Activated T-helper 1 cell treated with Interleukin-2 at 50 U/mL for 16 hours (primary cell): ENCODE results near the gene SLC35F1.
"Not testable (repeated sequence)": the region's sequence is repeated elsewhere in the genome, so short reads cannot be mapped to it uniquely, and the experiment has no call there.

Experiments used
- DNase-seq: peaks from one replicate; pipeline ENCODE4 v3.0.0-alpha.2; 2020; ENCODE audit warnings: low read depth

The SLC35F1 gene

DNA sequence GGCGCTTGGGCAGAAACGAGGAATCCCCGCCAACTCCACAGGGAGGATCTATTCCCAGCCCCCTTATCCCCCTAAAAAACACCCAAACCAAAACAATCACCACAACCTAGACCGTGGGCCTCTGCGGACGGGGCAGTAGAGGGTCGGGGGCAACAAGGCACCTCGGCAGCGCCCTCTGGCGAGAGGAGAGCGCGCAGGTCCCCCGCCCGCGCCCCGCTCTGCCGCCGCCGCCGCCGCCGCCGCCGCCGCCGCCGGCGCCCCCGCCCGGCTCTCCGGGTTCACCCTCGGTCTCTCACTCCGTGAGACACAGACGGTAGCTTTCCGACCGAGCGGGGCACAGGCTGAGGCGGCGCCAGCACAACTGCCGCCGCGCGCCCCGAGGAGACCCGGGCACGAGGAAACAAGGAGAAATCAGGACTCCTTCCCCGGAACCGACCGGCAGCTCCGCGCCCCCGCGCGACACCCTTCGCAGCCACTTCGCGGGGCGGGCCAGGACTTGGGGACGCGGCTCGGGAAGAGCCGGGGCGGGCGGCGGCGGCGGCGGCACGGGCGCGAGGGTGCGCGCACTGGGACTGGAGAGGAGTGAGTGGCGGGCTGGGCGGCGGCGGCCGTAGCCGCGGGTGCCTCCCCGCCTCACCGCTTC lies at the start of gene SLC35F1:
SLC35F1 (plus strand) TSS at position 307 of the 643 bp plus-strand sequence.
- DNase-seq = no peak

DNA sequence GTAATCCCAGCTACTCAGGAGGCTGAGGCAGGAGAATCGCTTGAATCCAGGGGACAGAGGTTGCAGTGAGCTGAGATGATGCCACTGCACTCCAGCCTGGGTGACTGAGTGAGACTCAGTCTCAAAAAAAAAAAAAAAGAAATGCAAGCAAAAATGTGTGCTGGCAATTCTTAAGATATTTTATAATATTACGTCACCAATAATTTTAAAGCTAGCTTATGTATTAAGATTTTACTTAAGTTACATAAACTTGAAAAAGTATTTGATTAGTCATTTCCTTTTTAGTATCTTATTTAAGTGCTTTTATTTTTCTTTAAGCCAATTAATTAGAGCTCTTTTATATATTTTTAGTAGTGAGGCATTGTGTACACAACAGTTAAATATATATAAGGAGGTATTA lies 48.5 kb upstream of the SLC35F1 start:
- DNase-seq = not testable (repeated sequence)

DNA sequence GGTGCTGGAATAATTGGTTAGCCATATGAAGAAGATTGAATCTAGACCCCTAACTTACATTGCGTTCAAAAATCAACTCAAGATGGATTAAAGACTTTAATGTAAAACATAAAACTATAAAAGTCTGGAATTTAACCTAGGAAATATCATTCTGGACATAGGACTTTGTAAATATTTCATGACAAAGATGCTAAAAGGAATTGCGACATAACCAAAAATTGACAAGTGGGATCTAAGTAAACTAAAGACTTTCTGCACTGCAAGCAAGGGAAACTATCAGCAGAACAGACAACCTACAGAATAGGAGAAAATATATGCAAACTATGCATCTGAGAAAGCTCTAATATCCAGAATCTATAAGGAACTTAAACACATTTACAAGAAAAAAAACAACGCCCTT lies 45.5 kb upstream of the SLC35F1 start:
- no peak for DNase-seq

DNA sequence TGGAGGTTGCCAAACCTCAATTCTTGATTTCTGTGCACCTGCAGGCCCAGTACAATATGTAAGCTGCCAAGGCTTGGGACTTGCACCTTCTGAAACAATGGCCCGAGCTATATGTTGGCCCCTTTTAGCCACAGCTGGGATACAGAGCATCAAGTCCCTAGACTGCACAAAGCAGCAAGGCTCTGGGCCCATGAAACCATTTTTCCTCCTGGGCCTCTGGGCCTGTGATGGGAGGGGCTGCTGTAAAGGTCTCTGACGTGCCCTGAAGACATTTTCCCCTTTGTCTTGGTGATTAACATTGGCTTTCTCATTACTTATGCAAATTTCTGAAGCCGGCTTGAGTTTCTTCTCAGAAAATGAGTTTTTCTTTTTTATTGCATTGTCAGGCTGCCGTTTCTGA lies 40.5 kb upstream of the SLC35F1 start:
- DNase-seq = no peak

DNA sequence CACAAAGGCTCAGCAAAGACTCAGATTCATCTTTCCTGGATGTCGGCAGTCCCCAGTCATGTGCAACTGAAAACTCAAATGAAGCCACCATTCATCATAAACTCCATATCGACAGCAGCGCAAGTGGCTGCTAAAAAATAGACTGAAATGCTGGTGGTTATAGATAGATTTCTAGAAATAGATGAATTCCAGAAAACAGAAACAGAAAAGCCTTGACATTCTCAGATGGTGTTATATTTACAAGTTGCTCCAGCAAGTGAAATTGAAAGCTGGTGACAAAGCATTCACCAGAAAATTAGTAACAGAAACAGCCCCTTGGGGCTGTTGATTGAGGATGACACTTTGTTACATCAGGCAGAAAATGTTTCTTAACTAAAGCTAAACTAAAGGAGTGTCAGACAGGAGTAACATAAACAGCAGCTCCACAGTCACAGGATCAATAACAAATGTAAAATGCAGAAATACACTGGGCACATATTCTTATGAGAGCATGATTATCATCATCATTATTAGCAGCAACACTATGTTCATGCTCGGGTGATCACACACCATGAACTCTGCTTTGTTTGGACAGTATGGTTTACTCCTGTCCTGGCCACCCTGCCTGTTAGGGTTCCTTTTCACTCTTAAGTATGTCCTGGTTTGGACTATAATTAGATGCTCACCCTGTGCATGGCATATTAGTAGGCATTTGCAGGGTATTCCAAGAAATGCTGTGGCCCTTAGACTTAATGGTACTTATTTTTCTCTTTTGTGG lies 36.4 kb upstream of the SLC35F1 start:
- no peak for DNase-seq

DNA sequence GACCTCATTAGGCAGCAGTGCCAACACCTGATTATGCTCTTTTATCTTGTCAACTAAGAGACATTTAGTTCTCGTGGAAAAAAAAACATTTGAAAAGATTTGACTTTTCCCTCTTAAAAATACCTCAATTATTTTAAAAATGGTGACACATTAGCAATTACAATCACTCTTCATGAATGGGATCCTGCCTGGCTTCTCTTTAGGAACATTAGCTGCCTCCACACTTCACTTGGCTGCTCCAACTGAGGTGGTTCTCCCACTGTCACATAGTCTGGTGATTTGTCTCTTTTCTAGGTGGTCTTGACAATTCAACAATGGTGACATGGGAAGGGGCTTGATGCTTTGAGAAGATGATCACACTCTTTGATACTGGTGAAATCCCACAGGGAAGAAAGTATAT lies 26.2 kb upstream of the SLC35F1 start:
- DNase-seq = no peak

DNA sequence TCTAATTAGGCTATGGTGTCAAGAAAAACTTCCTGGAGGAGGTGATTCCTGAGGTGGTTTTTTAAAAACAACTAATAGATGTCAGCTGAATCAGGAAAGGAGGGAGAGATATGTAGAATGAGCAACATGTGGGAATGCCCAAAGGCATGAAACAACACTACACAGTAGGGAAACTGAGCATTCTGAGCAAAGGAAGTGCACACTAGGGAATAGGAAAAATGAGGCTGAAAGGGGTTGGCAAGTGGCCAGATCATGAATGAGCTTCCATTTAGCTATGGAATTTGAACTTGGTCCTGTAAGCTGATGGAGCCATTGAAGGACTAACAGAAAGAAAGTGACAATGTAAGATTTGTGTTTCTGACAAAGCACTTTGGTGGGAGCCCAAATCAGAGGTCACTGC lies 16.9 kb upstream of the SLC35F1 start:
- no peak for DNase-seq

DNA sequence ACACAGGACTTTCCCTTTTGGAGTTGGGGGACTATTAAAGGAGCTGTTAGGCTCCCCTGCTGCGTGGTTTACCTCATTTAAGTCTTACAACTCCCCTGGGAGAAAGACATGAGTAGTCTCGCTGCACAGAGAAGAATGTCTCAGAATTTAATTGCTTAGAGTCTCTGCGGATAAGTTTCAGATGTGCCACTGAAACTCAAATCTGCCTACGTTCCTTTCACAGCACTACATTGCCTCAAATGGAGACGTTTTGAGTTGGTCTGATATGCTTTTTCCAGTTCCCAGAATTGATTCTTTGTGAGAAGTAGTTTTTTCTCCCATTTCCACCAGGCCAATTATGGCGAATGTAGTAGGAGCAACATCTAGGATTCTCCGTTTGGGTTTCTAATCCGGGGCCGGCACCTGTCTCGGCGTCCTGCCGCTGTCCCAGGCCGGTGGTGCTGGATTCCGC lies 532 bp upstream of the SLC35F1 start:
- DNase-seq = no peak

DNA sequence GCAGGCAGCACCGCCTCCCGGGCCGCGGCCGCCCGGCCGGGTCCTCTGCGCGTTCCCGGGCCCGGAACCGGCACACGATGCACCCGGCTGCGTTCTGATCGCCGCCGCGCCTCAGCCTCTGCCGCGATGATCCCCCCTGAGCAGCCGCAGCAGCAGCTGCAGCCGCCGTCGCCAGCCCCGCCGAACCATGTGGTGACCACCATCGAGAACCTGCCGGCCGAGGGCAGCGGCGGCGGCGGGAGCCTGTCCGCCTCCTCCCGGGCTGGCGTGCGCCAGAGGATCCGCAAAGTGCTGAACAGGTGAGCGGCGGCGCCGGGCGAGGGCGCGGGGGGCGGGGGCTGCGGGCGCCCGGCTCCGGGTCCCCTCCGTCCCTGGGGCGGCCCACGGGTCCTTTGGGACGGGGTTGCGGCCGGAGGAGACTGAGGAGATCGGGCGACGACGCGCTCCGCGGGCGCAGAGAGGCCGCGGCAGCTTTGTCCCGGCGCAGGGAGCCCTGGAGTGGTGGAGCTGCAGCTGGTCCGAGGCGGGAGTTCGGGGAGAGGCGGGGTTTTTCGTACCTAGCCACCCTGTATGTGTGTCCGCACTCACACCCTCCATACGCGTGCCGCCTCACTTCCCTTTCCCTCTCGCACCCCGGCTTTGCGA lies 659 bp downstream of the SLC35F1 start:
- no peak for DNase-seq

DNA sequence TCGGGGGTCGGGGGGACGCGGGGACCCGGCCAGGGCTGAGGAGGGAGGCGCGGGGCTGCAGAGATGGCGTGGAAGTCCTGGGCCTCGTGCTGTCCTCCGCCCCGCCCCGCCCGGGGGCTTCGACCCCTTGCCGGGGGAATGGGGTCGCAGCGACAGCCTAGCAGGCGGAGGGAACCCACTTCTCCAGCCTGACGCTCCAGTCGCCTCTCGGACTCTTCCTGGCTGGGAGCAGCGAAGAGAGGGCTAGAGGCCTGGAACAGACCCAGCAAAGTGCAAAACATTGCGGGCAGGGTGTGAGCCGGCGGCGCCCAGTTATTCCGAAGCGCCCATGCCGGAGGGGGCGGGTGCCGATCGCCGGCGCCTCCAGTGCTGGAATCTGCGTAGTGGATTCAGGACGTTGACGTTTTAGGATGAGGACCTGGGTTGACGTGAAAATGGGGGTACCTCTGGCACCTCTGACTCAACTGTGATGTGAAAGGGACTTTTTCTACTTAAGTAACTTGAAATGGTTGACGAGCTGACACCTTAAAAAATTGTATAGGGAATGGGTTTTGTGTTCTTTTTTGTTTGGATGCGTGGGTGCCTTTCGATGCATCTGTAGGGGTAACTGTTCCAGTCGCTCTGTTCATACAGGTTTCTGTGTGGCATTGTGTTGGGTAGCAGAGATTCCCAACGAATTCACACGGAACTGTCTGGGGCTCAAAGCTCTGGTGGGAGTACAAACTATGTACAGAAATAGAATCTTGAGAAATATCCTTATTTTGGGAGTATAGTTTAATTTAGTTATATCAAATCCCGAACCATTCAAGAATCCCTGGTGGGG lies 1.4 kb downstream of the SLC35F1 start:
- DNase-seq = no peak

DNA sequence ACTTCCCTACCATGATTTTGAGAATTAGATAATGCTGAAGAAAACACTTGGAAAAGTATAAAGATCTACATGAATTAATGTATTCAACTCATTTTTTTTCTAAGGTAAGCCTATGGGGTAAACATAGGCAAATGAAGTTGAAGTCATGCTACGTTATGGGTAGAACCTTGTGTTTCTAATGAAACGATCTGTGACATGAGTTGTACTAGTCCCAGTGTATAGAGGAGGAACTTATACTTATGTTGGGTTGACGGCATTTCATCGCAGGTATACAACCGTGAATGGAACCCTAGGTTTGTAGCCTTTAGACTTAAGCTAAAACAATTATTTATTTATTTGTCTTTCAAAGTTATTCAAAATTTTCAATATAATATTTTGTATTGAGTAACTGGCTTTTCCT lies 2.6 kb downstream of the SLC35F1 start:
- no peak for DNase-seq

DNA sequence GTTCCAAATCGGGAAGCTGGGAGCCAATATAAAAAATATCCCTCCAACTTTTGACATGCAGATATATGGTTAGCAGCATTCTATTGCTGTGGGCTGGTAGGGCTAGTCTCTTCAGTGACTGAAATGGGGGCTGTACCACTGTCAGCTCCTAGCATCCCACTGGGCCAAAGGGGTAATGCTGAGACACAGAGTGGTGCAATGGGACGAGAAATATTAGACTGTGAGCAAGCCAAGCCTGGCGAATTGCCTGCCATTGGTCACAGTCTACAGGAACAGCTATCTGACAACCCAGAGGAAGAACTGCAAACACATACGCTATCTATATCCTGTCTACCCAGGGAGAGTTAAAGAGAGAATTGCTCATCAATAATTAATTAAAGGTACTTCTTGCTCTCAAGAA lies 3.5 kb downstream of the SLC35F1 start:
- no peak for DNase-seq

DNA sequence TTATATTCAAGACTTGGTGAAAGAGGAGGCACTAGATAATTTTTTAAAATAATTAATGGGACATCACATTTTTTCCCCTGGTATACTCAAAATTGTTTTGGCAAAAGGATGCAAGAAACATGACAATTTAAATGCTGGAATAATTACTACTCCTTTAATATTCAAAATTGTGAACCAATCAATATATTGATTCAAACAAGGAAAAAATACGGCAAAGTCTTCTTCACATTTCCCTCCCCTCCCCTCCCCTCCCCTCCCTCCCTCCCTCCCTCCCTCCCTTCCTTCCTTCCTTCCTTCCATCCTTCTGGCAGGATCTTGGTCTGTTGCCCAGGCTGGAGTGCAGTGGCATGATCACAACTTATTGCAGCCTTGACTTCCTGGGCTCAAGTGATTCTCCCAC lies 4.1 kb downstream of the SLC35F1 start:
- no peak for DNase-seq

DNA sequence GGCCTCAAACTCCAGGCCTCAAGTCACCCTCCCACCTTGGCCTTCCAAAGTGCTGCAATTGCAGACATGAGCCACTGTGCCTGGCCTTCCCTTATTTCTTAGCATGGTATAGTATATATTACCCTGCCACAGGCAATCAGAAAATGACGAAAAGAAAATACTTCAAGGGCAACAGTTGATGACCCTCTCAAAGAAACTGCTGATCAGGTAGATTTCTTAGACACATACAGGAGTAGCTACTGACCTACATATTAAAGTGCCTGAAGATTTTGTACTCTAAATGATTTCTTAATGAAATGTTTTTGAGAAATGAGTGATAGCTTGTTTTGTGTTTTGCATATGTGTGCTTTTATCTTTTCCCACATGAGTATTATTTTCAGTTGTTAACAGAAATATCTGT lies 4.6 kb downstream of the SLC35F1 start:
- DNase-seq = no peak

DNA sequence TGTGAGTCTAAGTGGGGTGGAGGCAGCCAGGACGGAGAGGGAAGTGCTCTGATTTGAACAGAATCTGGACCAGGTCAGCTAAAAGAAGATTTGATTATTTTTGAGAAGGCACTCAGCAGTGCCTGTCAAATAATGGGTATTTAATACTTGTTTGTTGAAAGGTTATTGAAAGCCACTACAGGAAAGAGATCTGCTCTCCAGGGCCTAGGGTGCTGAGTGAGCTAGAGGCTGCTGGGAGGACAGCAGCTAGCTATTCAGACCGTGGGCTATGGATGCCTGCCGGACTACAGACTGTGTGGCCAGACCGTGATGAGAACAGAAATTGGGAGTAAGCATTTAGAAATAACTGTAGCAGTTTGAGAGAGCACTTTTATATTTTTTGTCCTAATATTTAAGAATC lies 8.8 kb downstream of the SLC35F1 start:
- DNase-seq = no peak

DNA sequence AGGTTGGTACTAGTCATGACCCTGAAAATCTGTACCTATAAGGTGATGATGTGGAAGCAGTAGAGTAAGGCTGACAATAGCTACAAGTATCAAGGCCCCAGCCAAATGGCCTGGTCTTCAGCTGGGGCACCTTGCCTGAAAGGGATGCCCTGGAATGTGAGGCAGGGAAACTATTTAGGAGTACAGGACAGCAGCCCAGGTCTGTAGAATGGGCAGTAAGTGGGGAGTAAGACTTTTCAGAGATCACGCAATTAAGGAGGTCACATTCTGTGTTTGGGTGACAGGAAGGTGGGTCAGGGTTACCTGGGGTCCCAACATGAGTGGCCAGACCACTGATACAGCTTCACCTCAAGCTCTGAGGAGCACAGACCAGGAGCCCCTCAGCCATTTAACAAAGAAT lies 9.4 kb downstream of the SLC35F1 start:
- no peak for DNase-seq

DNA sequence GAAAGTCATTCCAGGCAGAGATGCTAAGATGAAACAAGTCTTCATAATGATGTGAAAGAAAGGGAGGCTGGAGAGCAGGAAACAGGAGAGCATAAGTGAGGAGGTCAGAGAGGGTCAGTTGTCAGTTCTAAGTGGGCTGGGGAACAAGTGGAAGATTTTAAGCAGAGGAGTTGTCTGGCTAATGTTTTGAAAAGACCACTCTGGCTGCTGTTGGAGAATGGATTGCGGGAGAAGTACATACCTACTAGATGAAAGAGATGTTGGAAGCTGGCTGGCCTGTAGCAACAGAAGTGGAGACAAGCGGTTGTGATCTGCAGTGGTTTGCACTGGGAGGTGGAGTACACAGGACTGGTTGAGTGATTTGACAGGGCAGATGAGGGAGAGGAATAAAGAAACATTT lies 10.1 kb downstream of the SLC35F1 start:
- no peak for DNase-seq

DNA sequence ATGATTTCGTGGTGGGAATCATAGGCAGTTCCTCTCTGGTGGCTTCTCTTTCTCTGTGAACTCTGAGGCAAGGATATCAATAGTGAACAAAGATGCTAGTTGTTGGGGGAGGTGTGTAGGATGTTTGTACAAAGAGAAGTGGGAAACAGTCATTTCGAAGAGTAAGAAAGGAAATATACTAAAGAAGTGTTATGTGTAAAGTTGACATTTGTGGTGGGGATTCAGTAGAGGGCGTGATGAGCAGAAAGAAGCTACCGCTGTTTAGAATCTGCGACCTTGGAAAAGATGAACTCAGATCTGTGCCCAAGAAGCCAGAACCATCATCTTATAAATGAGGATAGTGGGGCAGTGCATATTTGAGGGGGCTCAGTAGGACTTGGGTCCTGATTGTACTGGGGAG lies 11.4 kb downstream of the SLC35F1 start:
- no peak for DNase-seq

DNA sequence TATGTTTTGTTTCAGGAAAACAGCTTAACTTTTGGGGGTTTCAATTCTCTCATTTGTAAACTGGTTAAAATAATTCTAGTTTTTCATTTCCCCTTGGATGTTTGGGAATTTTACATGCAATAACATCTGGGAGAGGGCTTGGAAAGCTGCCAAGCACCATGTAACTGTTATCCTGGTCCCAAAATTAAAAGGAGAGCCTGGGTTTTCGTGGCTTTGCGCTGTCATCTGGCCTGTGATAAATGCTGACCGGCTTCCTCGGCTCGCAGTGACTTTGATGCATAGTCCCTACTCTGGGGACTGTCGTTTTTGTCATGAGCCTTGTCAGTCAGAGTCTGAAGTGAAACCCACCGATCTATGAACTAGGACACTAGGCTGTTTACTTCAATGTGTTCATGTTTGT lies 12.2 kb downstream of the SLC35F1 start:
- DNase-seq = no peak

DNA sequence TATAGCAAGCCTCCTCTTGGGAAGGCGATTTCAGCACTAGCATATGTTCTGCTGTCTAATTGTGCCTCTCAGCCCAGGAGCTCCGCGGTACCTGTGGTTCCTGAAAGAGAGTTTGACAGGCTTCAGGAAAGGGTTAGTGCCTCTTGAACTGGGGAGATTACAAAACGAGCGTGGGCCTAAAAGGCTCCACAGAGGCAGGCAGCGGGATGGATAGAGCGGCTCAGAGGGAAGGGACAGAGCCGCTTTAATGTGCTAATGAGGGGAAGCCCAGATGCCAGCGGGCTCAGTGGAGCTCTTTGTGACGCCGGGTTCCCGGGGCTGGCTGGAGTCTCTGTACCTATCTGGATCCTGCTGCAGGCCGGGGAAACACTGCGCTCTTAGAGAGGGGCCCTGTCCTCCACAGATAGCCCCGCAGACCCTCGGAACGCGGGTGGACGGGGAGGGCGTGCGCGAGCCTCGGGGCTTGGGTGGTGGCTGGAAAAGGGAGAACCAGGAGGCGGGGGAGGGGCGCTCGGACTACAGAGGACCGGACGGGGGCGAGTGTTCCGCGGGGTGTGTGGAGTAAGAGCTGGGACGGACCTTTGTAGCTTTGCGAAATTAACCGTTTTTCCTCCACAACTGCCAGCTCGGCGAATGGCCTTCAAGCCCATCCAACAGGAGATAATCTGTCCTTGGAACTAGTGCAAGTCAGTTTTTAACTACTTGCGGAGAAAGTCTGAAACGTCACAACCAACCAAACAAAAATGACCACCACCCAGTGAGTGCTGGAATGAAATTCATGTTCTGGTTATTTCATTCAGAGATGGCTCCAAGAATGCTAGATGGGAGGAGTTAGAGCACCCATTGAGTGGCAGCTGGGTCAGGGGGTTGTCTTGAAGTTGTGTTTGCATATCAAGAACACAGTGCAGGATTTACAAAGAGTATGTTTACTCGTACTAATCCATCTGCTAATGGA lies 13.0 kb downstream of the SLC35F1 start:
- no peak for DNase-seq

DNA sequence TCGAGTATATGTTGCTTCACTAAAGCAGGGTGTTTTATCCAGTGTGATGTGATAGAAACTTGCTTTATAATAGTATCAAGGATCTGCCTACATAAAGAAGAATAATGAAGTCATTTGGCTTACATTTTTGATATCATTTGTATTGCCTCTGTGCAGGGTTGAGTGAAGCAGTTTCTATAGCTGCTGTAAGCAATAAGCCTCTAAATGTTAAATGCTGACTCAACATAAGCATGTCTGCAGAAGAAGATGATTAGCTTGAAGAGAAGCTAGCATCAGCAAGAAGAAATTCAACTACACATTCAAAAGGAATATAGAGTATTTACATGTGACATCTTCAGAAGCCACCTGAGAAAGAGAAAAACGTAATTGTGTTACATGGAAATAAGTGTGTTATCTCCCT lies 17.6 kb downstream of the SLC35F1 start:
- no peak for DNase-seq
